Nephron progenitor cell (in vitro differentiated cells): ENCODE measurements around the gene DPM2.

Source experiments
- DNase-seq: peaks from one replicate; pipeline ENCODE4 v3.0.0; 2021
- H3K27ac Mint-ChIP-seq: 2 replicates; pipeline ENCODE4 v1.8.0; 2021; ENCODE audit warnings: mild to moderate bottlenecking, moderate library complexity, mixed read lengths
- H3K27me3 Mint-ChIP-seq: 2 replicates; pipeline ENCODE4 v1.8.0; 2021; ENCODE audit warnings: mild to moderate bottlenecking, low read depth, mixed read lengths; ENCODE audit not compliant: poor library complexity
- H3K36me3 Mint-ChIP-seq: 2 replicates; pipeline ENCODE4 v1.8.0; 2021; ENCODE audit warnings: low read depth, mixed read lengths
- H3K4me1 Mint-ChIP-seq: 2 replicates; pipeline ENCODE4 v1.8.0; 2021; ENCODE audit warnings: mixed read lengths
- H3K4me3 Mint-ChIP-seq: 2 replicates; pipeline ENCODE4 v1.8.0; 2021; ENCODE audit warnings: mild to moderate bottlenecking, moderate library complexity, mixed read lengths
- H3K9me3 Mint-ChIP-seq: 2 replicates; pipeline ENCODE4 v1.8.0; 2021; ENCODE audit warnings: mild to moderate bottlenecking, moderate library complexity, mixed read lengths
- TF ChIP-seq, protein P1 (sequence below): fragments of 200-600 bp; sonication (generic); IDR thresholded peaks from 2 replicates; pipeline ENCODE4 v1.5.0; 2021; ENCODE audit warnings: antibody characterized with exemption

DPM2 gene

DNA sequence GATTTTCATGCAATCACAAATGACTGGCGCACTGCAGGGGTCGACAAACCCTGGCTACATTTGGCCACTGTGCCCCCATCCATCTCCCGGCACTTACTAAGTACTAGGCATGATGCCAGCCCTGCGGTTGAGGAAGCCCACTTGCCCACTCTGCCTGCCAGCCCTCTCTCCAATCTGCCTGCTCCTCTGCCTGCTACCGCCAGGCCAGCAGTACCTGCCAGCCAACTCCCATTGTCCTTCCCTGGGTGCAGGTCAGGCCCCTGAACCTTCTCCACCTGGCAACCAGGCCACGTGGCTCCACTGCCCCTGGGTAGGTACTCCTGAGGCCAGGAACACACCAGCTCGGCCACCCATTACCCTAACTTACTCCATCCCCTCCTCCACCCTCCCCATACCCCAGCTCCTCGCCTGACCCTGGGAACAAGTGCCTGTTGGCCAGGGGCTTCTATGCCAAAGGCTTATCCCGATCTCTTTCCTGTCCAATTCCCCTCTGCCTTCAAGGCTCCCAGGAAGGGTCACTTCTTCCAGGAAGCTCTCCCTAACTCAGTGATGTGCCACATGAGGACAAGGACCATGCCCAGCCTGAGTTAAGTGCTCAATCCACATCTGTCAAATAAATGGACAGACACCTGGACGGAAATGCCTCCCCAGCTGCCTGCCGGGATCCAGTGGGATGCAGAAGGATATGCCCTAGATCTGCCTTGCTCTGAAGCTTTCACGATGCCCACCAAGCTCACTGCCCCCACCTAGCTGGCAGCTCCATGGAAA, 36.5 kb upstream of the DPM2 start:
- no peaks in the 10 kb centered on the region for H3K9me3 Mint-ChIP-seq
- H3K36me3 Mint-ChIP-seq: no peaks in the 10 kb centered on the region
- no peaks in the 10 kb centered on the region for H3K27me3 Mint-ChIP-seq

DNA sequence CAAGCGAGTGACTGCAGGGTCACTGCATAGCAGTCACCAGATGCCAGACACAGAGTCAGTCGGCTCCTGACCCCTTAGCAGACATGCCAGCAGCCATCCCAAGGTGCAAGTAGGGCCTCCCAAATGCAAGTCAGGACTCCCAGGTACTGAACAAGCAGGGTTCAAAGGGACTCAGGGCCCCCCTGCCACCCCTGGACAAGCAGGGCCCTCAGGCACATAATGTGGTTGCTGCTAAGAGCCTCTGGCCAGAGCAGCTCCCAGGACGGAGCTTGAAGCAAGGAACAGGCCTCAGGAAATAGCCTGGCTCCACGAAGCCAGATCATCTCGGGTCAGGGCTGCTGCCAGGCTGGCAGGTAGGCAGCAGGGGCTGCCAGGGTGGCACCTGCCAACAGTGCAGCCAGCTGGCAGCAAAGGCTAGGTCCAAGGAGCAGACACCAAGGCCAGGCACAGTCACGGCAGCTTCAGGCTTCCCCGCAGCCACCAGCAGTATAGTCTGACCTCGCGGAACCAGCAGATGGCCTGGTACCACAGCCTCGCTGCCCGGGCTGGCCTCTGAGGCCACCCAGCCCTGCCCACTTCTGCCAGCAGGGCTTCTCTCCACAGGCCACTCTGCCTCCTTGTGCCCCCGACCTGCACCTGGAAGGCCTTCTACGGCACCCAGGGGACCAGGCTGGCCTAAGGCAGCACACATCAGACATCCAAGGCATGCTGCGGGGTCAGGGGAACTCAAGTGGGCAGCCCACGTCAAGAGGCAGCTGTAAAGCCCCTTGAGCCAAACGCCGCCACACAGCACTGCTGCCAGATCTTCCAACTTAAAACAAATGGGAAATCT, 35.7 kb upstream of the DPM2 start:
- no peaks in the 10 kb centered on the region for H3K27me3 Mint-ChIP-seq
- H3K4me1 Mint-ChIP-seq: peaks cover 95% of the 10 kb centered on the region
- no peak overlapping the region for H3K27ac Mint-ChIP-seq
- DNase-seq: no peak
- no peaks in the 10 kb centered on the region for H3K36me3 Mint-ChIP-seq
- no peak overlapping the region for H3K4me3 Mint-ChIP-seq
- H3K9me3 Mint-ChIP-seq: no peaks in the 10 kb centered on the region
- TF ChIP-seq, protein P1, sequence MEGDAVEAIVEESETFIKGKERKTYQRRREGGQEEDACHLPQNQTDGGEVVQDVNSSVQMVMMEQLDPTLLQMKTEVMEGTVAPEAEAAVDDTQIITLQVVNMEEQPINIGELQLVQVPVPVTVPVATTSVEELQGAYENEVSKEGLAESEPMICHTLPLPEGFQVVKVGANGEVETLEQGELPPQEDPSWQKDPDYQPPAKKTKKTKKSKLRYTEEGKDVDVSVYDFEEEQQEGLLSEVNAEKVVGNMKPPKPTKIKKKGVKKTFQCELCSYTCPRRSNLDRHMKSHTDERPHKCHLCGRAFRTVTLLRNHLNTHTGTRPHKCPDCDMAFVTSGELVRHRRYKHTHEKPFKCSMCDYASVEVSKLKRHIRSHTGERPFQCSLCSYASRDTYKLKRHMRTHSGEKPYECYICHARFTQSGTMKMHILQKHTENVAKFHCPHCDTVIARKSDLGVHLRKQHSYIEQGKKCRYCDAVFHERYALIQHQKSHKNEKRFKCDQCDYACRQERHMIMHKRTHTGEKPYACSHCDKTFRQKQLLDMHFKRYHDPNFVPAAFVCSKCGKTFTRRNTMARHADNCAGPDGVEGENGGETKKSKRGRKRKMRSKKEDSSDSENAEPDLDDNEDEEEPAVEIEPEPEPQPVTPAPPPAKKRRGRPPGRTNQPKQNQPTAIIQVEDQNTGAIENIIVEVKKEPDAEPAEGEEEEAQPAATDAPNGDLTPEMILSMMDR: no peak

More for the DNA sequence above, 36.5 kb upstream of the DPM2 start:
- no peak overlapping the region for H3K4me3 Mint-ChIP-seq
- TF ChIP-seq, protein P1: no peak
- no peak for DNase-seq
- no peak overlapping the region for H3K27ac Mint-ChIP-seq
- peaks cover 93% of the 10 kb centered on the region for H3K4me1 Mint-ChIP-seq

DNA sequence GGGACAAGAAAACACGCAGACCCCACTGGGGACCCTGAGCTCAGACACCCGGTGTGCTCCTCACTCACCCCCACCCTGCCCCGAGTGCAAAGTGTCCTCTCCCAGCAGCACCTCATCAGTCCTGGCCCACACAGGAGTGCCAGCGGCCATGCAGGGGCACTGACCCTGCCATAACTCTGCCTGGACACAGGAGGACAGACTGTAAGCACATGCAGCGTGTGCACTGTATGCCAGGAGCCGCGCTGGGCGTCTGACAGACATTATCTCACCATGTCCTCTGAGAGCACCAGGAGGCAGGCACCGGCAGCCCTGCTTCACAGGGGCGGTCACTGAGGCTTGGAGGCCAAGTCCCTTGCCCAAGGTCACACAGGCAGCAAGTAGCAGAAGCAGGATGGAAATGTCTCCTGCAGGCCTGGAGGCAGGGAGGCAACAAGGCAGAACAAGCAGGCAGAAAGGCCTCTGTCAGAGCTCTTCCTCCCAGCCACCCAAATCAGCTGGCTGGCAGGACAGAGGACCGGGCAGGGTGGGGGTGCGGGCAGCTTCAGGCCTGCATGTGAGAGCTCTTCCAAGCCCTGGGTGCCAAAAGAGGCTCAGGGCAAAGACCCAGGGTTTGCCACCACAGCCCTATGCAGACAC, 34.7 kb upstream of the DPM2 start:
- peaks cover 94% of the 10 kb centered on the region for H3K4me1 Mint-ChIP-seq
- H3K4me3 Mint-ChIP-seq: peak overlapping the region; percentile 36
- no peaks in the 10 kb centered on the region for H3K36me3 Mint-ChIP-seq
- TF ChIP-seq, protein P1: no peak
- no peaks in the 10 kb centered on the region for H3K27me3 Mint-ChIP-seq
- DNase-seq: no peak
- H3K9me3 Mint-ChIP-seq: no peaks in the 10 kb centered on the region
- no peak overlapping the region for H3K27ac Mint-ChIP-seq

GRCh38 chr9:127971357-127972235, 33.9 kb upstream of the DPM2 start:
- H3K27me3 Mint-ChIP-seq: no peaks in the 10 kb centered on the region
- no peak for DNase-seq

More at GRCh38 chr9:127971357-127972235, 33.9 kb upstream of the DPM2 start:
- peaks cover 95% of the 10 kb centered on the region for H3K4me1 Mint-ChIP-seq
- no peak overlapping the region for H3K27ac Mint-ChIP-seq
- no peaks in the 10 kb centered on the region for H3K36me3 Mint-ChIP-seq
- TF ChIP-seq, protein P1: no peak
- H3K9me3 Mint-ChIP-seq: no peaks in the 10 kb centered on the region
- H3K4me3 Mint-ChIP-seq: peak overlapping the region; percentile 57
